HG02571 (cell line): Measurements from ENCODE around the gene C1orf21.

Experiments
- ATAC-seq: cut with Tn5 transposase; IDR thresholded peaks from one replicate; pipeline ENCODE4 v1.9.1; 2021; ENCODE audit warnings: mild to moderate bottlenecking, moderate library complexity; ENCODE audit not compliant: unreplicated experiment

The C1orf21 gene

GRCh38 chr1:184408580-184408979 is 21.8 kb downstream of the C1orf21 start:
- ATAC-seq = no peak

GRCh38 chr1:184409011-184409410 is 22.2 kb downstream of the C1orf21 start:
- no peak for ATAC-seq

GRCh38 chr1:184412472-184412871 is 25.6 kb downstream of the C1orf21 start:
- ATAC-seq = no peak

- no peak for ATAC-seq
Measured at GRCh38 chr1:184416481-184416880, 29.7 kb downstream of the C1orf21 start.

DNA sequence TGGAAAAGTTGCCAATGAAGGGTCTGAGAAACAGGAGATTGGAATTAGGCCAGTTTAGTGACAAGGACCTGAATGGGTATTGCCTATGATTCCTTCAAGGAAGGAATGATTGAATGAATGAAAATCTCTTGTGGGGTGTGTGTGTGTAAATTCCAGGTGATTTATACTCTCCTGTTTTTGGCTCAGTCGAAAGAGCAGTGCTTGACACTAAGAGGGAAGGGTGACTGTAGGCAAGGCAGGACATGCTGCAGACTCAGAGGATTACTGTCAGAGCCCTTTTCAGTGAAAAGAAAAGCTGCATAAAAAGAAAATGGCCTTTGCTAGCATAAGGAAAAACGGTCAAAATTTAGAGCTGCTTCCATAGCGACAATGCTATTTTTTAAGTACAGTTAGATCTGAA is 30.1 kb downstream of the C1orf21 start:
- no peak for ATAC-seq

GRCh38 chr1:184417916-184418315 is 31.1 kb downstream of the C1orf21 start:
- no peak for ATAC-seq

DNA sequence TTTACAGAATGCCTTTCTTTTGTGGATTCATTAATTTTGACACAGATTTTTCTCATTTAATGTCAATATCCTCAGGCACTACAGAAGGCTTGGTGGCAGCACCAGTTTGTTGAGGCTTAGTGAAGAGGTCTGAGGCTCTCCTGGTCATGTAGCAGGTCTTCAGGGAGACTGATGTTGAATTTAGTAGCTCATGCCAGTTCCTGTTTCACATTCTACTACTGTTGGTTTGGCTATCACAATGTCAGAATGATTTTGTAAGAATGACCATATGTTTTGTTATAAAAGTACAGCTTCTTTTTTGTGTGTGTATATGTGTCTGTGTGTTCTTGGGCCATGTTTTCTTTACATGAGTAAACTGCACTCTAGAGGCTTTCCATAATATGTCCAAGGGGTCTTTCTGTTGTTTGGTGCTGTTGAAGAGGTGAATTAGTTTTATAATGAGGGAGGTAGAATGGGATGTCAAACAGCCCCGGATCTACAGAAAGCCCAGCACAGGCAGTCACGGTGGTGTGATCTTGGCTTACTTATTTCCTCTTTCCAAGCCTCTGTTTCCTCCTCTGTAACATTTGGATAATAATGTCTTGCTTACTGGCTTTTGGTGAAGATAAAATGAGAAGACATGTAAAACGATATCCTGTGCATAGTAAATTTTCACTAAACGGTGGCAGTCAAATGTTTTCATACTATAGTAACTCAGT is 32.0 kb downstream of the C1orf21 start:
- no peak for ATAC-seq

DNA sequence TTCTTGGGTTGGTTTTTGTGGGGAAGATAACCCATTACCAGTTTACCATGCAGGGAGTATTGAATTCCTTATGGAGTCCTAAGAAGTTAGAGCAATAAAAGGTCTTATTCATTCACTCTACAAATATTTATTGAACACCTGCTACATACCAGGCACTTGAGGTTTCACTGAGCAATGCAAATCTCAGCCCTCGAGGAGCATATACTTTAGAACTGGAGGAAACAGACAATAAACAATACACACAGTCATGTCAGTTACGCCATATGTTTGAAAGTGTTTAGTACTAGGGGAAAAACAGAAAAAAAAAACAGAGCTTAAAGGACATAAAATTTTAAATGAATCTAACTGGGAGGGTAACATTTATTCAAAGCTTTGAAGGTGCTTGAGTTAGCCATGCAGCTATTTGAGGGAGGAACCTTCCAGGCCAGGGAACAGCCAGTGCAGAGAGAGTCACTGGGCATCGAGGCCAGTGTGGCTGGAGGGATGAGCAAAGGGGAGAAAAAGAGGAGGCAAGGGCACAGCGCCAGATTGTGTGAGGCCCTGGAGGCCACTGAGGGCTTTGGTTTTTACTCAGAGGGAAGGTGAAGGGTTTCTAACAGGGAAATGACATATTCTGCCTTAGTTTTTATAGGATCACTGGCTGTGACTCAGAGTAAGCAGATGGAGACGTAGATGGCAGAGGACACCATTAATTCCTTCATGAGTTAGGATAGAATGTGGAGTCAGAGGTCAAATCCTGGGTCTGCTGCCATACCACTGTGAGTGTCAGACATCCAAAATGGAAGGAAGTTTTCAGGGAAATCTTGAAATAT is 32.7 kb downstream of the C1orf21 start:
- no peak for ATAC-seq

- ATAC-seq = no peak
Measured at GRCh38 chr1:184422490-184423233, 35.8 kb downstream of the C1orf21 start.

DNA sequence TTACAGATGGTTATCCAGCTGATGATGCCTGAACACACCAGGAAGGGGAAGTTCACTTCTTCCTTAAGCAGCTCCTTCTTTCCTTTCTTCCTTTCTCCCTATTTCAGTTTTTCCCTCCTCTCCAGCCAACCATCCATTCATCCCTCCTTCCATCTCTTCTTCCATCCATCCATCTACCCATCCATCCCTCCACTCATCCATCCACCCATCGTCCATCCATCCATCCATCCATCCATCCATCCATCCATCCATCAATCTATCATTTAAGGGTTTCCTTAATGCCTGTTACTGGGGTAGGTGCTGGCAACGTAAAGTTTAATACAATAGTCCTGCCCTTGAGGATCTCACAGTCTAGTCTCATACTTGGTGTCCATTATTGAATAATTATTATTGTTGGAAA is 36.8 kb downstream of the C1orf21 start:
- ATAC-seq = no peak

DNA sequence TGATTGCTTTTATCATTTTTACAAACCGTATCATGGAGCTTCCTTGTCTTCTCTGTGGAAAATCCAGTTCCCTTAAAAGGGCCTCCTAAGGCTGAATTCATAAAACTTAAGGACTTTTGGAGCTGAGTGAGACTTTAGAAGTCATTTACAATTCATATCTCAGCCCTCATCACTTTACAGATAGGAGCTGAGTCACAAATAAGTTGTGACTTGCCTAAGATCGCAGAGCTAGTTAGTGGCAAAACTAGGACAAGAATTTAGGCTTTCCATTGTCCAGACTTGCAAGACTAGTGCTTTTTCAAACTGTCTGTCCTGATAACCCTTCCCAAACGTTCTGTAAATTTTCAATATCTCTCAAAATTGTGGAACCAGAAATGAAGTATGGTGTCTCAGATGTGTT is 37.3 kb downstream of the C1orf21 start:
- ATAC-seq = no peak

- ATAC-seq = no peak
Measured at GRCh38 chr1:184424945-184425344, 38.1 kb downstream of the C1orf21 start.

GRCh38 chr1:184425449-184426277 is 38.8 kb downstream of the C1orf21 start:
- ATAC-seq = no peak

GRCh38 chr1:184426278-184426674 is 39.4 kb downstream of the C1orf21 start:
- ATAC-seq = no peak

DNA sequence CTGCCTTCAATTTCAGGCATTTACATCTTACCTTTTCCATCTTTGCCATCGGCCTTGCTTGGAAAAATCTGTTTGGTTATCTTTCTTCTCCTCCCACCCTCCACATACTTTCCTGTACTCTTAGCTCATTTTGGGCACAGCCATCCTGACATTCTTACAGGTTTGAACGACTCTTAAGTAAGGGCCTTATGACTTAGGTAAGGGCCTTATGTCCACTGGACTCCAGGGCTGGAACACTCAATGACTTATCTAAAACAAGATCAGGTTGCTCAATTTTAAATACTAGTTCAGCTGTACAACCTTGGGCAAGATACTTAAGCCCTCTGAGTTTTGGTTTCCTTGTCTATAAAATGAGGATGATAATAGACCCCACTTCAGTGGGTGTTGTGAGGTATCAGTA is 40.9 kb downstream of the C1orf21 start:
- ATAC-seq = no peak

DNA sequence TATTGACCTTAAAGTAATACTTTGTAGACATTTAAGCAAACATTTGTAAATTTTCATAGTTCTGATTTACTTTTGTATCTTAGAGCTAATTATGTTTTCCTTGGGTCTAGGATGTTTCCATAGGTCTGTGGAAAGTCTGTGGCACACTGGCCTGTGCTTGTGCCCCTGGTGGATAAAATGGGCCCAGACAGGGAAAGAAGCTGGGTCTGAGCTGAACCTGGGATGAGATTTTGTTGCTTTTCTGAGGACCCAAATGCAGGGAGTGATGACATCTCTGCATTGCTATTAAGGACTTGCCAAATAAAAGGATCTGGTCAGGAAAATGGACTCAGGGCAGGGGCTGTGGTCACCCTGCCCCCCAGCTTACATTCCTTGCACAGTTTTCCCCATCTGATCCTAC is 41.8 kb downstream of the C1orf21 start:
- no peak for ATAC-seq

GRCh38 chr1:184429335-184429734 is 42.5 kb downstream of the C1orf21 start:
- ATAC-seq = no peak

- ATAC-seq = no peak
Measured at GRCh38 chr1:184433956-184434502, 47.2 kb downstream of the C1orf21 start.

GRCh38 chr1:184437291-184437690 is 50.5 kb downstream of the C1orf21 start:
- no peak for ATAC-seq

- no peak for ATAC-seq
Measured at GRCh38 chr1:184438363-184438762, 51.5 kb downstream of the C1orf21 start.

GRCh38 chr1:184442260-184442659 is 55.4 kb downstream of the C1orf21 start:
- ATAC-seq = no peak
